PC-3 (cell line): Measurements from ENCODE around the gene DAND5. TPM values are rescaled to one million over a fixed set of nuclear protein-coding genes. Genes with fewer than 3 reads are reported as not detected.

Source experiments
- ATAC-seq: fragments of 200-7000 bp; cut with Tn5 transposase; 2 replicates; pipeline ENCODE4 v1.9.1; 2020; ENCODE audit warnings: mild to moderate bottlenecking, moderate library complexity
- BruUV-seq: library from RNA; stranded (reverse); fragments of 400-500 nt; replicated peaks from 2 replicates; lab custom pipeline; 2021; lab: Mats Ljungman, UMichigan
- CTCF ChIA-PET: fragments of 300-600 bp; sonication (Branson Sonifier 250); formaldehyde crosslinking; loops from one replicate; lab custom pipeline; 2022; ENCODE audit warnings: antibody characterized with exemption; lab: Charles Lee
- POLR2A ChIA-PET: fragments of 300-600 bp; sonication (Branson Sonifier 250); formaldehyde crosslinking; loops from one replicate; lab custom pipeline; 2022; ENCODE audit warnings: antibody characterized with exemption; ENCODE audit not compliant: unreplicated experiment; lab: Charles Lee
- DNase-seq: peaks from one replicate; pipeline ENCODE4 v3.0.0-alpha.2; 2015
- H2AFZ ChIP-seq: fragments of 300-600 bp; sonication (generic); 2 replicates; pipeline ENCODE4 v1.6.0; 2016; ENCODE audit warnings: antibody characterized with exemption, low read length
- H3F3A ChIP-seq: fragments of 300-600 bp; sonication (generic); one replicate; pipeline ENCODE4 v1.6.0; 2017; ENCODE audit warnings: antibody characterized with exemption, low read length, control low read depth, mild to moderate bottlenecking; ENCODE audit not compliant: unreplicated experiment
- H3K27ac ChIP-seq: fragments of 300-600 bp; sonication (generic); 2 replicates; pipeline ENCODE4 v1.5.1; 2016; ENCODE audit warnings: mild to moderate bottlenecking, low read length
- H3K27me3 ChIP-seq: fragments of 300-600 bp; sonication (generic); 2 replicates; pipeline ENCODE4 v1.6.1; 2016; ENCODE audit warnings: low read length, mixed read lengths
- H3K36me3 ChIP-seq: fragments of 300-600 bp; sonication (generic); 2 replicates; pipeline ENCODE4 v1.6.1; 2016; ENCODE audit warnings: low read depth, mixed run types, low read length, mixed read lengths
- H3K4me1 ChIP-seq: fragments of 300-600 bp; sonication (generic); 2 replicates; pipeline ENCODE4 v1.5.1; 2016; ENCODE audit warnings: low read length; ENCODE audit not compliant: insufficient read depth
- H3K4me2 ChIP-seq: fragments of 300-600 bp; sonication (generic); 2 replicates; pipeline ENCODE4 v1.6.0; 2016; ENCODE audit warnings: low read length
- H3K4me3 ChIP-seq: fragments of 300-600 bp; sonication (generic); 2 replicates; pipeline ENCODE4 v1.5.1; 2016; ENCODE audit warnings: mild to moderate bottlenecking, low read length, mixed read lengths
- H3K79me2 ChIP-seq: fragments of 300-600 bp; sonication (generic); 2 replicates; pipeline ENCODE4 v1.6.1; 2017; ENCODE audit warnings: low read length, mixed read lengths
- H3K9ac ChIP-seq: fragments of 300-600 bp; sonication (generic); 2 replicates; pipeline ENCODE4 v1.6.0; 2016; ENCODE audit warnings: mild to moderate bottlenecking, low read length
- H3K9me2 ChIP-seq: fragments of 300-600 bp; sonication (generic); replicated peaks from 2 replicates; pipeline ENCODE4 v1.6.1; 2016; ENCODE audit warnings: mixed run types, low read length, mixed read lengths
- H3K9me3 ChIP-seq: fragments of 300-600 bp; sonication (generic); 2 replicates; pipeline ENCODE4 v1.6.1; 2016; ENCODE audit warnings: low read length, mixed read lengths
- H4K20me1 ChIP-seq: fragments of 300-600 bp; sonication (generic); 2 replicates; pipeline ENCODE4 v1.6.1; 2016; ENCODE audit warnings: low read length, mixed read lengths
- CTCF ChIP-seq: fragments of 300-600 bp; sonication (generic); conservative IDR thresholded peaks from 2 replicates; pipeline ENCODE4 v1.5.1; 2017; ENCODE audit warnings: antibody characterized with exemption, low read depth, mild to moderate bottlenecking, low read length
- EZH2 ChIP-seq: fragments of 300-600 bp; sonication (generic); IDR thresholded peaks from one replicate; pipeline ENCODE4 v1.6.1; 2017; ENCODE audit warnings: antibody characterized with exemption, mild to moderate bottlenecking, low read length; ENCODE audit not compliant: unreplicated experiment
- EZH2phosphoT487 ChIP-seq: fragments of 300-600 bp; sonication (generic); IDR thresholded peaks from 2 replicates; pipeline ENCODE4 v1.6.1; 2018; ENCODE audit warnings: mild to moderate bottlenecking, antibody characterized with exemption, low read length, borderline replicate concordance
- intact Hi-C: fragments of 100-400 bp; cut with micrococcal nuclease; formaldehyde crosslinking; loops from 2 replicates; pipeline ENCODE4 v1.9.0; 2023
- total RNA-seq: library from RNA; depleted of rRNA; stranded (reverse); fragments of >200 nt; gene quantifications from 2 replicates; pipeline ENCODE4 v1.2.3, GENCODE V29; 2014

DAND5 gene
- total RNA-seq, 1 experiment from 2014 or later, result 0.55 TPM

GRCh38 chr19:12990853-12991252 lies 21.5 kb downstream of the DAND5 start:
- BruUV-seq, result no TSS peak
- ChIA-PET CTCF (no interaction called here), POLR2A (no interaction called here)
- Histone ChIP-seq H3K9ac (no peak overlapping the region), H2AFZ (no peak overlapping the region), H3K4me3 (no peak overlapping the region), H3K79me2 (peaks cover 3% of the 10 kb centered on the region), H3K27ac (no peak overlapping the region), H3K9me3 (no peaks in the 10 kb centered on the region), H3K27me3 (no peaks in the 10 kb centered on the region), H3F3A (no peaks in the 10 kb centered on the region), H3K9me2 (no peaks in the 10 kb centered on the region), H4K20me1 (no peaks in the 10 kb centered on the region), H3K4me1 (peaks cover 4% of the 10 kb centered on the region; the same call in 1 of the 2 replicates), H3K4me2 (no peak overlapping the region), H3K36me3 (no peaks in the 10 kb centered on the region)
- DNase-seq (no peak), ATAC-seq (no peak)
- TF ChIP-seq CTCF, result no peak
- no peak for TF ChIP-seq EZH2
- no peak for TF ChIP-seq EZH2phosphoT487
- intact Hi-C loops, result no loop called here

GRCh38 chr19:12991296-12991695 lies 21.9 kb downstream of the DAND5 start:
- Histone ChIP-seq H3K9me2 (no peaks in the 10 kb centered on the region), H3K4me3 (no peak overlapping the region), H3K4me1 (peaks cover 4% of the 10 kb centered on the region; the same call in 1 of the 2 replicates), H3K27ac (no peak overlapping the region), H2AFZ (no peak overlapping the region), H3K9ac (no peak overlapping the region), H3K27me3 (no peaks in the 10 kb centered on the region), H3F3A (no peaks in the 10 kb centered on the region), H4K20me1 (no peaks in the 10 kb centered on the region), H3K79me2 (peaks cover 8% of the 10 kb centered on the region), H3K9me3 (no peaks in the 10 kb centered on the region), H3K36me3 (no peaks in the 10 kb centered on the region), H3K4me2 (no peak overlapping the region)
- ATAC-seq (no peak), DNase-seq (no peak)
- TF ChIP-seq CTCF (no peak), EZH2 (no peak)
- intact Hi-C loops, result no loop called here
- ChIA-PET CTCF (no interaction called here), POLR2A (no interaction called here)
- no TSS peak for BruUV-seq

- POLR2A ChIA-PET, result no interaction called here
- H3K4me3 ChIP-seq, result no peak overlapping the region
- ATAC-seq (no peak), DNase-seq (no peak)
- TF ChIP-seq EZH2, result no peak
- TF ChIP-seq CTCF, result no peak
- TF ChIP-seq EZH2phosphoT487, result no peak
- no peak overlapping the region for H2AFZ ChIP-seq
- no peaks in the 10 kb centered on the region for H3K9me3 ChIP-seq
- H3K79me2 ChIP-seq, result peaks cover 22% of the 10 kb centered on the region
- H3K9ac ChIP-seq, result no peak overlapping the region
- intact Hi-C loops, result no loop called here
- H3K4me2 ChIP-seq, result no peak overlapping the region
- H4K20me1 ChIP-seq, result no peaks in the 10 kb centered on the region
- no peaks in the 10 kb centered on the region for H3K9me2 ChIP-seq
- H3K4me1 ChIP-seq, result peaks cover 13% of the 10 kb centered on the region
- H3F3A ChIP-seq, result no peaks in the 10 kb centered on the region
- CTCF ChIA-PET, result no interaction called here
- no peaks in the 10 kb centered on the region for H3K27me3 ChIP-seq
- no peak overlapping the region for H3K27ac ChIP-seq
- no peaks in the 10 kb centered on the region for H3K36me3 ChIP-seq
- BruUV-seq, result no TSS peak
Observed at GRCh38 chr19:12992729-12993128, 23.4 kb downstream of the DAND5 start.
